RPMI8226 (cell line): ENCODE results near the gene ABLIM2.

Experiments
- DNase-seq: peaks from one replicate; pipeline ENCODE4 v3.0.0-alpha.2; 2015

Gene ABLIM2

DNA sequence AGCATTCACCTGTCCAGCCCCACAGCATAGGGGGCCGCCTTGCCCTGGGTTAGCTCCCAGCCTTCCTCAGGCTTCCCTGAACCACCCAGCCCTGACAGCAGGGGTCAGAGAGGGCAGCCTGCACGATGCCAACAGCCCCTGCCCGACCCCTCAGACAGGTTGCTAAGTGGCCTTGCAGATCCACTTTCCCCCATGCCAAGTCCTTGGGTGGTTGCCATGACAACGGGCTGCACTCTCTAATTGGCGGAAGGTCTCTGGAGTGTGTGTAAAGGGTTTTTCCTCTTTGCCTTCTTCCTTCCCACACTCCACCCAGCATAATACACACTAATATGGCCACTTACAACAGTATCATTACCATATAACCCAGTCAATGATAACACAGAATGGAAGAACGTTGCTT is 119.3 kb downstream of the ABLIM2 start:
- no peak for DNase-seq

DNA sequence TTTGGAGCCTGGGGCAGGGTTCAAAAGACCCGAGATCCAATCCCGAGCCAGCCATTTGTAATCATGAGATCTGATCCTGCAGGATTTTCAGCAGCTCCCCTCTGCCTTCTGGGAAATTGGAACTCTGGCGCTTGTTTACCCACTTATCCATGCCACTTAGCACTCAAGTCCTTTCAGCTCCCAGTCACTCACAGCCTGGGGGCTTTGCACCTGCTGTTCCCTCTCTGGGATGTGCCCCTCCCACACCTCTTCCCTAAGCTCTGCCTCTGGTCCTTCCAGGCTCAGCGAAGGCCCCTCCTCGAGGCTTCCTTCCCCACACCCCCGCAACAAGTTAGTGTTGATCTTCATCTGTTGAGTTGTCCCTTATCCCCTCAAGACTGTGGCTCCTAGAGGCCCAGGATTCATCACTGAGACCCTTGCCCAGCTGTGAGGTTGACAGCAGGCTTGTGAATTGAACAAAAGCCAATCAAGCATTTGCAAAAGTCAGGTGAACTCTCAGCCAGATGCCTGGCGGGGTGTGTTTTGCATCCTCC is 119.8 kb downstream of the ABLIM2 start:
- DNase-seq = no peak

DNA sequence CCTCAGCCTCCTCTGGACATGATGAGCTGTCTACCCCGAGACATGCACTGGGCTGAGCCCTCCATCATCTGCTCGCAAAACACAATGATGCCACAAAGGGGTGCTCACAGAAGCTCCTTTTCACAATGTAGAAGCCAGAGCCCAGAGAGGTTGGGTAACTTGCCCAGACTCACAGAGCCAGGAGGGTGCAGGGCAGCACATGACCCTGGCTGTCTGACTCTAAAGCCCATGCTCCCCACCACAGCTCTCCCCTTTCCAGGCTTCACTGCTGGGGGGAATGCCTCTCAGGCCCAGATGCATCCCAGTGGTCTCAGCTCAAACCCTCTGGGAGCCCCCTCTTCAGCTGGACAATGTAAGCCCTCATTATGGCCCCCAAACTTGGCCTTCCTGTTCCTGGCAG is 120.5 kb downstream of the ABLIM2 start:
- no peak for DNase-seq

DNA sequence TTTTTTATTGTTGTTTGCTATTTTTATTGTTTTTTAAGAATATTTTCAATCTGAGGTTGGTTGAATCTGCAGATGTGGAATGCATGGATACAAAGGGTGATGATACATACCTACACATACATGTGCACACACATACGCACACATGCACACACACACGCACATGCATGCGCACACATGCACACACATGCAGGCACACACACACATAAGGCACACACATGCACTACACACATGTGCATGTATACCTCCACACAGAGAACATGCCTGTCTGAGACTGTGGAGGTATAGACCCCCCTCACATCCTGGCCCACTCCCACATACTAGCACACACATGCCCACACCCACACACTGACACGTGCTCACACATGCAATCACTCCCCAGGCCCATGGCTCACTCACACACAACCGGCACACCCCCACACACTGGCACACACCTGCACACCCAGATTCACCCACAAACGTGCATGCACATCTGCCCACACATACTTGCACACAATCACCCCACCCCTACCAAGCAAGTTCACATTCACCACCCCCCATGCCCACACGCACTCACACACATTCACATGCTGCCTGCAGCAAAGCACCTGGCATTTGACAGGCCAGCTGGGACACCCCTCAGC is 121.4 kb downstream of the ABLIM2 start:
- no peak for DNase-seq

DNA sequence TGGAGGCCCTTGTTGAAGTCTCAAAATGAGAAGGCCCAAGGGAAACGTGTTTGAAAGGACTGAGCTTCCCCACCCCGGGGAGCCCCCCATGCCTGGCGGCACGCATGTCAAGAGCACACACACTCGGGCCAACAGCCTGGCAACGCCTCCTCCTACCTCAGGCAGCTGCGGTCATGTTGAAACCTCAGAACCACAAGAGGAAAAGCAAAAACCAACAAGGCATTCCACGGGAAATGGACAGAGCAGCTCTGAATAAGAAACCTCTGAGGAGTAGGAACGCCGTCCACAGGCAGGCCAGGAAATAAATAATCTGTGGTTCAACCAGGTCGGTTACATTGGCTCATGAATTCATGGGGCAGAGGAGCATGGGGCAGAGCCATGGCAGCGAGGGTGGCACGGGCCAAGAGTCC is 123.2 kb downstream of the ABLIM2 start:
- peak; percentile 68 for DNase-seq

DNA sequence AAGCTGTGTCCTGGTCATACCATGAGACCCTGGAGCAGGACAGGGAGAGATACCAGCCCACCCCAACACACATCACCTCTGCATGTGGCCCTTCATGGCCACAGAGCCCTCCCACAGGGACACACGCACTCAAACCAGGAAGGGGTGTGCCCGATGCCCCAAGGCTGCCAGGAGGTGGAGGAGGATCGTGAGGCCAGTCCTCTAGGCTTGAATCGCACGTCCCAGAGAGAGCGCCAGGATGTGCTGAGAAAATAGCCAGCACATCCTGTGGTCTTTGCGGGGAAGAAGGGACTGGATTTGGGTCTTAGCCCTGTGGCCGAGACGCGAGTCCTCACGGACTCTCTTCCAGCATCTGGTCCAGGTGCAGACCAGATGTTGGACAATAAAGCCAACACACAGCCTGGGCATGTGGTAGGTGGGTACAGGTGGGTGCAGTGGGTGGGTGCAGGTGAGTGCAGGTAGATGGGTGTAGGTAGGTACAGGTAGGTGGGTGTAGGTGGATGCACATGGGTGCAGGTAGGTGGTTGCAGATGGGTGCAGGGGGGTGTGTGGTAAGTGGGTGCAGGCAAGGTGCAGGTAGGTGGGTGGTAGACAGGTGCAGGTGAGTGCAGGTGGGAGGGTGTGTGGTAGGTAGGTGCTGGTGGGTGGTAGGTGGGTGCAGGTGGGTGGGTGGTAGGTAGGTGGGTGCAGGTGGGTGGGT is 124.6 kb downstream of the ABLIM2 start:
- DNase-seq = no peak

DNA sequence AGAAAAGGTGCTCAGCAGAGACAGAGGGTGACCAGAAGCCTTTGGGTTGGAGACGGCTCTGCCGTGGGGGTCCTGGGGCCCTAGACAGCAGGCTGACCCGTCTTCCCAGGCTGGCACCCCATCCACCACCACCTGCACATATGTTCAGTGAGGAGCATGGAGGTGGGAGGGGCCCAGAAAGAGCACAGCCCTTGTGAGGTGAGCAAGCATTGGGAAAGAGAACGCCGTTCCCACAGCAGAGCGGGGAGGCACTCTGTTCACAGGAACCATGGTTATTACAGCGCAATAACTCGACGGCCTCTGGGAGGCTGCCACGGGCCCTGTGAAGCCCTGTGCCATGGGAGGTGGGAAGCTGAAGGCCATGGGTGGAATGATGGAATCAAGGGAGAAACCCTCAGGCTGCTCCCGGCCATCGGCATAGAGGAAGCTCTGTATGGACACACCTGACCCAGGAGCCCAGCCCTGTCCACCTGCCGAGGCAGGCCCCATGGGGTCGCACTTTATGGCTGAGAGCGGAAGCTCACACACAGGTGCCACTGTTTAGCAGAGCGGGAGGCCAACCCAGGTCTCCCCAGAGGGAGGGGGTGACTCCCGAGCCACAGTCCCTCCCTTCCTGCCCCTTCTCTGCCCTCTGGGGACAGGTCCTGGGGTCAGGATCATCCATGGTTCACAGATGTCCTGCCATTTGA is 125.4 kb downstream of the ABLIM2 start:
- no peak for DNase-seq

DNA sequence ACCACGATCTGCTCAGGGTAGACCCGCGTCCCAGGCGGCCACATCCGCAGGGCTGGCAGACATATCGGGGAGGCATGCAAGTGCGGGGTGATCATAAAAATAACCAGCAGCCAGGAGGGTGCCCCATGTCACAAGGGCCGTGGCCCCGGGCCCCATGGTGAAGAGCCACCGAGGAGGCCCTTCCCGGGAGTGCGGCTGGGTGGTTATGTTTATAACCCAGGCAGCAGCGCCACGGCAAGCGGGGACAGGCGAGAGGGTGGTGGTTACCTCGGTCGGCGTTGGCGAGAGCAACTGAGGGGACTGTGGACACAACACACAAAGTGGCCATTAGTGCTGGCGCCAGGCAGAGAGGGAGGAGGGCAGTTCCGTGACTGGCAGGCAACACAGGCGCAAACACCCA is 126.2 kb downstream of the ABLIM2 start:
- DNase-seq = no peak

DNA sequence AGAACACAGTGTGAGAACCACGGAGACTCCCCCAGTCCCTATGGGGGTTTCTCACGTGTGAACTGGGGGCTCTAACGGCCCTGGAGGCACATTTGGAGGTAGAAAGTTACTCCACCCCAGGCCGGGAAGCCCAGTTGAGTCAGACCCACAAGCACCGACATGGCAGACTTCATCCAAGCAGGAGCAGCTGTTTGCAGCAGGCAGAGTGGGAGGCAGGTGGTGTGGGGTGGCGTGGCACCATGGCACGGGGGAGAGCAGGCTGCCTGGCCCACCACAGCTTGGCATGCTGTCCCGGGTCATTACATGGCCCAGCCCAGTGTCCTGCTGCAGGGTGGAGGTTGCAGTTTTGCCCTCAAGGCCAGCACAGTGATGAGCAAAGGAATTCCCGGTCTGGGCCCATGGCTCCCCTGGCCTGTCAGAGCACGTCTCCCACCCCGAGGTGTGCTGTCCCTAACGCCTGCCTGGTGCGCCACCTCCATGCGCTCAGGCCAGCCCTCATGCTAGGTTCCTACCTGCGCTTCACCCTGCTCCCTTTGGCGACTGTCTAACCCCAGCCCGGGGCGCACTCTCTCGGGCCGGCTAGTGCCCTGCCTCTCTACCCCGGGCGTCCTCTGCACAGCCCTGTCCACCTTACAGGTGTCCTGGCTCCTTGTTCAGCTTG is 128.4 kb downstream of the ABLIM2 start:
- no peak for DNase-seq

DNA sequence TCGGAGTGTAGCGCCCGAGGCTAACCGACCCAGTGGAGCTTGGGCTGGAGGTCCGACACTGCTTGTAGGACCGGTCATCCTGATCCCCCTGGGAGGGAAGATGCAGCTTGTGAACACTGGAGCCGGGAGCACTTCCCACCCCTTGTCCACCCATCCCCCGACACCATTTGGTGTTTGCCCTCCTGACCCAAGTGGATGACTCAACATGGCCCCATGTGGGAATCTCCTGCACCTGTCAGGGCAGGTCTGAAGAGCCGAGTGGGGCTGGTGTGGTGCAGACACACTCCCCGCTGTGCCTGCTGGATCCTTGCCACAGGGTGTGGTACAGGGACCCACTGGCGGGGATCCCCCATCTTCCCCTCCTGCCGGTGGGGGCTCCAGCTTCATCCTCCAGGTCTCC is 128.9 kb downstream of the ABLIM2 start:
- DNase-seq = no peak

DNA sequence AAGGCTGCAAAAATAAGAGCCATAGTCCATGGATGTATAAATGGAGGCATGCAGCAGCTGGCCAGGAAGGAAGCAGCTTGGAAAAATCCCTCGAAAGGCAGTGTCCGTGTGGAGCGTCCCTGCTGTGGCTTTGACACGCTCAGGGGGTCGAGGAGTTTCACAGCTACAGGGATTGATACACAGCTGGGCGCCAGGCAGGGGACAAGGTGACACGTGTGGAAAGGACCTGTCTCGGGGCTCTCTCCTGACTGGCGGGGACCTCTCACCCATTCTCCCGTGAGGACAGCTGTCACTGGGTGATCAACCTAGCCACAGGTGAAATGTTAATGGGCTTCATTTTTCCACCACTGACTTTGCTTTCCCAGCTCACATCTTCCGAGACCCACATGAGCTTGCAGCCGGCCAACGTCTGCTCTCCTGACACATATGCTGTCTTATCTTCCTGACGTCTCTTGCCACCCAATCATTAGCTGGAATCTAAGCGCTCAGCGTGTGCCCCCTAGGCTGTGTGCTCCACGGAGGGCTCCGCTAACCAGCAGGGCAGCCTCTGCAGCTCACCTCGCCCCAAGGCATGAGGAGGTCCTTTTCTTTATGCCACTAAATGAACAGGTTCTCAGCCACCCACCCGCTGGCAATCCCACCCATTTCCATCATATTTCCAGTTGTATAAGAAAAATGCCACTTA is 129.6 kb downstream of the ABLIM2 start:
- no peak for DNase-seq

DNA sequence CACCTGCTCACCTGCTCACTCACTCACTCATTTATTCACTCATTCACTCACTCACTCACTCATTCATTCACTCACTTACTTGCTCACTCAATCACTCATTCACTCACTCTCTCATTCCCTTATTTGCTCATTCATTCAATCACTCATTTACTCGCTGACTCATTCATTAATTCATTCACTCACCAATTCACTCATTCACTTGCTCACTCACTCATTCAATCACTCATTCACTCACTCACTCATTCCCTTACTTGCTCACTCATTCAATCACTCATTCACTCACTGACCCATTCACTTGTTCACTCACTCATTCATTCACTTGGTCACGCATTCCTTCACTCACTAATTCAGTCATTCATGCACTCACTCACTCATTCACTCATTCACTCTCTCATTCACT is 130.2 kb downstream of the ABLIM2 start:
- DNase-seq = no peak

DNA sequence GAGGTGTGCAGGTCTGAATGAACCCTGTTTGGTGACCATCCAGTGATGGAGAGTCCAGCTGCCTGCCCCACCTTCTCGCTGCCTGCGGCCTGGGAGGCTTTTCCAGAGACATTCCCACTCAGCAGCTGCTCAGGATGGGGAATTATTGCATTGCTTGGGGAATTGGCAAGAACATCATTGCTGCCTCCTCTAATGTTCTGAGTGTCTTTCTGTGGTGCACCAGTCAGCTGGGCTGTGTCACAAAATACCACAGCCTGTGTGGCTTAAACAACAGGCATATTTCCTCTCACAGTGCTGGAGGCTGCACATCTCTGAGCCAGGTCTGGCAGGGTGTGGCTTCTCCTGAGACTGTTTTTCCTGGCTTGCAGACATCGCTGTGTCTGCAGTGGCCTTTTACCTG is 132.2 kb downstream of the ABLIM2 start:
- no peak for DNase-seq

DNA sequence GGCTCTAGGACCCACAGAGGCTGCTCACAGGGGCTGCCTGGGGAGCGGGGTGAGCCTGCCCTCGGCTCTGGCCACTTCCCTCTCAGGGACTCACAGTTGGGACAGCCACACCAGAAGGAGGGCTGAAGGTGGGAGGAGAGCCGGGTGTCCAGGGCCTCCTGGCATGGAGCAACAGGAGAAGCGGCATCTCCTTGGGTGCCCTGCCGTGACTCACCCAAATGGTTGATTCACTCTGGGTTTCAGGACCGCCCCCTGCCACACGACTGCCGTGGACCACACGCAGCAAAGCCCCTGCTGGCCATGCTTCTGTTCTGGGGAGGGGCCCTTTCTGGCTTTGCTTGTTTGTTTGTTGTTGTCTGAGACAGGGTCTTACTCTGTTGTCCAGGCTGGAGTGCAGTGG is 132.9 kb downstream of the ABLIM2 start:
- DNase-seq = no peak

DNA sequence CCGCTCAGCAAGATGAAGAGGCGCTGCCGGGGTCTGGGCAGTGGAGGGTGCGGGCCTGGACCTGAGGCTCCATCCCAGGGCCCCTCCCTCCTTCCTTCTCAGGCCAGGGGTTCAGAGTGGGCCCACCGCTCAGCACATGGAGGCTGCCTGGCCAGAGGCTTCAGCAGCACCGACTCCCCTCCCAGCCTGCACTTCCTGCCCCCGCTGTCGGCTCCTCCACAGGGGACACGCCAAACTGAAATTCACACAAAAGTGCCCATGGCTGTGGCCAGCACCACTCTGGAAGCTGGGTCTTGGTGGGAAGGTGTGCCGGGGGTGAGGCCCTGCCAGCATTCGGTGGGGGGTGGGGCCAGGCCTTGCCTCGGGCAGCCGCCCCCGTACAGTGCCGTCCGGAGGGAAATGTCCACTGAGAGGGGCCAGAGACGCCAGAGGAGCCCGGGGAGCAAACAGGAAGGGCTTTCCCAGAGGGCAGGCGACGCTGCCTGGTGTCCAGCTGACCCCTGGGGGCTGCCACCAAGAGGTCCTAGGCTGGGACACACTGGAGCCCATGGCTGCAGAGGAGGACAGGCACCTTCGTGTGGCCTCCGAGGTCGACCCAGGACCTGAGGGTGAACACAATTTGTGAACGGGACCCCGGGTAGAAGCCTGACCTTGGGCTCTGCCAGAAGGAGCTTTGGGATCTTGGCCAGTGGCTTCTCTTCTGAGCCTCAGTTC is 134.4 kb downstream of the ABLIM2 start:
- DNase-seq = no peak

DNA sequence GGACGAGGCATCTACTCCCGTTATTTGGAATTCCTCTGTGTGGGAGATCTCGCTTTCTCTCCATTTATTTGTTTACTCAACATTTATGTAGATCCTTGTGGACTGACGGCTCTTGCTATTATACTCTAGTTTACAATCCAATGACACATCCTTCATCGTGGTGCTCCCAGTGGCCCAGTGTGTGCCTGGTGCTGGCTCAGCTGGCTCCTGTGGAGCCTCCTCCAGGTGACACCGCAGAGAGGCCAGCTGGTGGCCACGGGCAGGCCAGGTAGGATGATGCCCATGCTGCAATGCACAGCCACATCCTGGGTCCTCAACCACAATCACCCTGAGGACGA is 134.9 kb downstream of the ABLIM2 start:
- no peak for DNase-seq

DNA sequence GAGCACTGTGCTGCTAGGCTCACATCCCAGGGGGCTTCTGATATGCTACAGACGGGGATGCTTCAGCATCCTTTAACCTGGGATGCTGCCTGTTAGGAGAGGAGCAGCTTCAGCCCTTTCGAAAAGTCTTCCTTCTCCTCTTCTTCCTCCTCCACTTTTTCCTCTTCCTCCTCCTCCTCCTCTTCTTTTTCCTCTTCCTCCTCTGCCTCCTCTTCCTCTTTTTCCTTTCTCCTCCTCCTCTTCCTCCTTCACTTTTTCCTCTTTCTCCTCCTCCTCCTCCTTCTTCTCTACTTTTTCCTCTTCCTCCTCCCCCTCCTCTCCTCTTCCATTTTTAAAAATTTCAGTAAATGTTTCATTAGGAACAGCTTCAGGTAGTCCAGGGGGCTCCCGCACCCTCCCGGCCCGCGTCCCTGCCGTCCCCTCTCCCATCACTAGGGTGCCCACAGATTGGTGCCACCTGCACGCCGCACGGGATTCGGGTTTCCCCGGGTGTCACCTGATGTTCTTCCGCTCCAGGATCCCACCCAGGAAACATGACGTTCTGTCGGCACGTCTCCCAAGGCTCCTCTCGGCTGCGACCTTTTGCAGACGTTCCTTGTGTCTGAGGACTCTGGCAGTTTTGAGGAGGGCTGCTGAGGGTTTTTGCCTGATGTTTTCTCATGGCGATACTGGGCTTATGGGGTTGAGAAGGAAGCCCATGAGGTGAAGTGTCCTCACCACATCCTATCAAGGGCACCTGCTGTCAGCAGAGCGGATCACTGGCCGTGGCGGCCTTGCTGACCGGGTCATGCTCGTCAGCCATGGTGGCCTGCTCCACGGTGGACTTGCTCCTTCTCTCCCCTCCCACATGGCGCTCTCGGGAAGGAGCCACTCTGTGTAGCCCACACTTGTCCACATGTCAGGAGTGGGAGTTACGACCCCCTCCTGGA is 135.6 kb downstream of the ABLIM2 start:
- no peak for DNase-seq

DNA sequence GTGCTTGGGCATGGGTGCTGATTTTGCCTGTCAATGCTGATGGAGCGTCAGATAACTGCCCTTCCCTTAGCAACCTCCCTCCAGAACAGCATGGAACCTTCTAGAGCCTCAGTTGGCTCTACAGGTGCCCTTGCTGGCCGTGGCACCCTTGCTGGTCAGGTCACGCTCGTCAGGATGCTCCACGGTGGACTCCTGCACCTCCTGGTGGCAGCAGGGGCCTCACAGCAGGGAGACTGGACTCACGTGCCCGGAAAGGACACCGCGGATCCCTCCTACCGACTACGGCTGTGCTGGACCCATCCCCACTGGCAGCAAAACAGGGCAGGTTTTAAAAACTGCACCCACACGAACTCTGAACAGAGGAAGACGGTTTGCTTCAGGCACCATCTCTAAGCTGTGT is 136.8 kb downstream of the ABLIM2 start:
- no peak for DNase-seq

DNA sequence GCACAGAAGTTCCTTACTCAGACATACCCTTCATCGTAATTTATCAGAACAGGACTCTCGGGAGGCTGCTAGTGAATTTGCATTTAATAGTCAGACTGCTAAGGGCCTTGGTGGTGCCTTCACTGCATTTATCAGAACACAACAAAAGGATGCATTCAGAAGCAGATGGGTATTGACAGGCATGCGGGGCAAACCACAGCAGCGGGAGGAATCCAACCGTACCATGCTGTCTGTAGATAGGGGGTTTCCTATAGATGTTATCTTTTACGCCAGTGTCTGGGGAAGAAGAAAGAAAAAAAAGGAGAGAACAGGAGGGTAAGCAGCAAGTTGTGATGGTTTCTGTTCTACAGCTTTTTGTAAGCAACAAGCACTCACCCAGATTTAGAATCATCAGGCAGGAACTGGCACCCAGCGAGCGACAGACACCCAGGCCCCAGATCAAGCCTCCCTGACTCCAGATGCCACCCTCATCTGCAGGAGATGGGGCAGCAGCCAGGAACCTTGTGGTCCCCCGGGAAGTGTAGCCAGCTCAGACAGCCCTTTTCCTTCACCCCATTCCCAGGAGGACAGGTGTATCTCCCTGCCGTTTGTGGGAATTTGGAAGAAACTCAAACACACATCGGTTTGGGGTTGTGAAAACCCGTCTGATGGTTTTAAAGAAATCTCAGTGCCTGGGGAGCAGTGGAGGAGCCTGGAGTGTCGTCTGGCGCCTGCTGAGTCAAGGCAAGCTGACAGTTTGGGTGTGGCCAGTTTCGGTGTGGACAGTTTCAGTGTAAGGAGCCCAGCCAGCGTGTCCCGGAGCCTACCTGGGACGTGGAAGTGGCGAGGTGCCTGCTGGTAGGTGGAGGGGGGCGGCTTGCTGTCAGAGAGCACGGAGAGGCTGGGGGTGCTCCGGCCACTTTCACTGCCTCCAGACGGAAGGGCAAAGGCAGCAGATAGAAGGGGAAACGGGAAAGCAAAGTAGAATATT is 138.9 kb downstream of the ABLIM2 start:
- peak; percentile 26 for DNase-seq

DNA sequence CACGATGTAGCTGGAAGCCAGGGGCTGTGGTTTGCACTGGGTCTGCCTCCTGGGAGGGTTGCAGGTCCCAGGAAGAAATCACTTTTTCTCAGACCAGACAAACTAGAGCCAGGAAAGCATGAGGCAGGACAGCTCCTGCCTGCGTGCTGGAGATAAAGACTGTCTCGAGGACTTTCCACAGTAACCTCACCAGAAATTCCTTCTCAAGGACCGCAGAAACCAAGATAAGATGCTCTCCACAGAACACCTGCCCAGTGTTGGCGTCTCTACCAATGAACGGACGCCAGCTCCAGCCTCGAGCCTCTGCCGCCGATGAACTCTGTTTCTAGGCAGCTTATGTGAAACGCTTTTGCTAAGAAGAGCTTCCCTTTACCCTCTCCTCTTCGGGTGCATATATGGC is 142.1 kb downstream of the ABLIM2 start:
- no peak for DNase-seq
